Gastrocnemius medialis (tissue), 4 donors: ENCODE results near the gene HMCN2.

Experiments
- POLR2A ChIP-seq, 2 donors: fragments of 450-650 bp; IDR thresholded peaks; one replicate each; pipeline ENCODE4 v1.6.1; 2017; ENCODE audit warnings: antibody characterized with exemption in 2 of 2, mild to moderate bottlenecking in 2 of 2, moderate library complexity in 2 of 2
- TF ChIP-seq, protein P1 (sequence below), 5 experiments: fragments of 450-650 bp in 3 of 5; fragments of 200-600 bp in 2 of 5; sonication (generic) in 2 of 5; IDR thresholded peaks in 4 of 5; conservative IDR thresholded peaks in 1 of 5; 1 replicate in 4 of 5; 2 replicates in 1 of 5; pipeline ENCODE4 v1.5.1; 2016 to 2019; ENCODE audit warnings: antibody characterized with exemption in 5 of 5, mild to moderate bottlenecking in 3 of 5, moderate library complexity in 3 of 5

DNA sequence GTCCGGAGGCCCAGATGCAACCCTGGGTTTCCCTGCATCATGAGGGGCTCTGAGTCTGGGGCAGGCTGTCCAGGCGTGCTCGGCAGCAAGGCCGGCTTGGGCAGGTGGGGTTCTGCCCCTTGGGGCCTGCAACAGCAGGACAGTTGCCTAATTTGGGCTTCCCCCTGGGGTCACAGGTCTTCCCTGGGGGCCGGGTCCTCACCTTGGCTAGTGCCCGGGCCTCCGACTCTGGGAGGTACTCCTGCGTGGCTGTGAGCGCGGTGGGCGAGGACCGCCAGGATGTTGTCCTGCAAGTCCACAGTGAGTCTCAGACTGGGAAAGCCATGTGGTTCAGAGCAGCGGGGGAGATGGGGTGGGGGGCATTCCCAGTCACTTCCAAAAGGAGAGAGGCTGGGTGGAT is 97.1 kb downstream of the HMCN2 start:
- TF ChIP-seq, protein P1, sequence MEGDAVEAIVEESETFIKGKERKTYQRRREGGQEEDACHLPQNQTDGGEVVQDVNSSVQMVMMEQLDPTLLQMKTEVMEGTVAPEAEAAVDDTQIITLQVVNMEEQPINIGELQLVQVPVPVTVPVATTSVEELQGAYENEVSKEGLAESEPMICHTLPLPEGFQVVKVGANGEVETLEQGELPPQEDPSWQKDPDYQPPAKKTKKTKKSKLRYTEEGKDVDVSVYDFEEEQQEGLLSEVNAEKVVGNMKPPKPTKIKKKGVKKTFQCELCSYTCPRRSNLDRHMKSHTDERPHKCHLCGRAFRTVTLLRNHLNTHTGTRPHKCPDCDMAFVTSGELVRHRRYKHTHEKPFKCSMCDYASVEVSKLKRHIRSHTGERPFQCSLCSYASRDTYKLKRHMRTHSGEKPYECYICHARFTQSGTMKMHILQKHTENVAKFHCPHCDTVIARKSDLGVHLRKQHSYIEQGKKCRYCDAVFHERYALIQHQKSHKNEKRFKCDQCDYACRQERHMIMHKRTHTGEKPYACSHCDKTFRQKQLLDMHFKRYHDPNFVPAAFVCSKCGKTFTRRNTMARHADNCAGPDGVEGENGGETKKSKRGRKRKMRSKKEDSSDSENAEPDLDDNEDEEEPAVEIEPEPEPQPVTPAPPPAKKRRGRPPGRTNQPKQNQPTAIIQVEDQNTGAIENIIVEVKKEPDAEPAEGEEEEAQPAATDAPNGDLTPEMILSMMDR (IDR thresholded peaks at IDR 0.05 in 4 of 5, conservative IDR thresholded peaks at IDR 0.05 in 1 of 5) = no peak
- TF ChIP-seq POLR2A (IDR thresholded peaks at IDR 0.05) = no peak
